Measurements from ENCODE around the gene ANAPC4.

ANAPC4 gene

GRCh38 chr4:25430630-25431029 is 53.6 kb downstream of the ANAPC4 start:
- DNase-seq = no peak

- no peak for DNase-seq
Measured at GRCh38 chr4:25433966-25434827, 57.1 kb downstream of the ANAPC4 start.

- no peak for DNase-seq
Measured at GRCh38 chr4:25437926-25438325, 60.9 kb downstream of the ANAPC4 start.

- peak in 43 of 58 donors; percentile 0 to 72 (median 28) for DNase-seq
Measured at GRCh38 chr4:25439918-25440477, 62.9 kb downstream of the ANAPC4 start.

GRCh38 chr4:25440478-25441030 is 63.5 kb downstream of the ANAPC4 start:
- peak in 33 of 58 donors; percentile 2 to 64 (median 18) for DNase-seq

GRCh38 chr4:25441519-25442117 is 64.6 kb downstream of the ANAPC4 start:
- DNase-seq = peak in 44 of 58 donors; percentile 2 to 72 (median 22)

GRCh38 chr4:25442863-25443307 is 65.8 kb downstream of the ANAPC4 start:
- DNase-seq = no peak

GRCh38 chr4:25443851-25444250 is 66.8 kb downstream of the ANAPC4 start:
- no peak for DNase-seq

- no peak for DNase-seq
Measured at GRCh38 chr4:25446611-25447010, 69.5 kb downstream of the ANAPC4 start.

- no peak for DNase-seq
Measured at GRCh38 chr4:25448379-25449109, 71.5 kb downstream of the ANAPC4 start.

GRCh38 chr4:25449270-25449669 is 72.2 kb downstream of the ANAPC4 start:
- DNase-seq = no peak

GRCh38 chr4:25449688-25450087 is 72.6 kb downstream of the ANAPC4 start:
- no peak for DNase-seq

- DNase-seq = no peak
Measured at GRCh38 chr4:25450491-25450901, 73.4 kb downstream of the ANAPC4 start.

GRCh38 chr4:25451676-25452075 is 74.6 kb downstream of the ANAPC4 start:
- no peak for DNase-seq

- no peak for DNase-seq
Measured at GRCh38 chr4:25452081-25452480, 75.0 kb downstream of the ANAPC4 start.

GRCh38 chr4:25454476-25454875 is 77.4 kb downstream of the ANAPC4 start:
- no peak for DNase-seq

GRCh38 chr4:25457053-25457715 is 80.1 kb downstream of the ANAPC4 start:
- DNase-seq = no peak

GRCh38 chr4:25466966-25467697 is 90.1 kb downstream of the ANAPC4 start:
- DNase-seq = no peak

GRCh38 chr4:25467843-25468242 is 90.8 kb downstream of the ANAPC4 start:
- no peak for DNase-seq
